Medulla oblongata (tissue), 1 donor: ENCODE measurements around the gene CIBAR2.

Experiments used
- DNase-seq: peaks from one replicate; pipeline ENCODE4 v3.0.0-alpha.2; 2015; ENCODE audit errors: extremely low spot score

The CIBAR2 gene

DNA sequence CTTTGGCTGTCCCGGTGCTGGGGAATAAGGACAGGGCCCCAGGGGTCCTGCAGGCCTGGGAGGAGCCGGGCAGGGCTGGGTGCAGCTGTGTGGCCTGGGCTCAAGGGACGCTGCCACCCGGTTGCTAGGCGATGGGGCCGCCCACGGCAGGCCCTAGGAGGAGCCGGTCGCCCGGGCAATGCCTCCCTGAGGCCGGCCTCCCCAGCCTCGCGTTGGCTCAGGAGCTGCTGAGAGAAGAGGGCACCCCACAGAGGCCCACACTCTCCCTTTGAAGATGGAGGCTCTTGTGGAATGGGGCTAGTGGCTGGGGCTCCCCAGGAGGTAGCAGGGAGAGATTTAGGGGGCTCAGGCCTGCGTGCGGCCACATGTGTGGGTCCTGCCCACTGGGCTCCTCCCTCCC lies at the start of gene CIBAR2:
Gene CIBAR2 (minus strand): TSS at position 109 of the 400 bp plus-strand sequence. CDS start 120 bp downstream, outside the sequence.
- no peak for DNase-seq

- no peak for DNase-seq
These were observed 47.1 kb upstream of the CIBAR2 start for GRCh38 chr16:85159179-85159980.

GRCh38 chr16:85158743-85159178 lies 46.5 kb upstream of the CIBAR2 start:
- no peak for DNase-seq

GRCh38 chr16:85157813-85158742 lies 45.8 kb upstream of the CIBAR2 start:
- peak; percentile 29 for DNase-seq

DNA sequence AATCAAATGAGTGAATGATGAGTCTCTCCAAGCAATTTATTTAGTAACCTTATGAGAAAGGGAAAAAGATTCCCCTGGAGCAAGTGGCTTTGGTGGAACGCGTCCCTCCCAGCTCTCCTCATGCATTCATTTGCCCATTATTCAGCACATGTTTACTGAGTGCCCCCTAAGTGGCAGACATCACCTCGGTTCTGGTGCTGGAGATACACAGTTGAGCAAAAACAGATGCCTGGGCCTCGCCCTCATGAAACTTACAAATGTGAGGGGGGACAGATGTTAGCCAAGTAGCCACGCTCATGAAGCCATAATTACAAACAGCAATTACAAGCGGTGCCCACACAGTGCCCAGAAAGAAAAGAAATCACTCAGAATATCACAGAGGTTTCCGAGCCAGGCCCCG lies 45.1 kb upstream of the CIBAR2 start:
- DNase-seq, result no peak

- no peak for DNase-seq
These were observed 44.6 kb upstream of the CIBAR2 start for GRCh38 chr16:85156869-85157268.

- no peak for DNase-seq
These were observed 44.2 kb upstream of the CIBAR2 start for GRCh38 chr16:85156440-85156839.

GRCh38 chr16:85153656-85154091 lies 41.4 kb upstream of the CIBAR2 start:
- DNase-seq, result no peak

DNA sequence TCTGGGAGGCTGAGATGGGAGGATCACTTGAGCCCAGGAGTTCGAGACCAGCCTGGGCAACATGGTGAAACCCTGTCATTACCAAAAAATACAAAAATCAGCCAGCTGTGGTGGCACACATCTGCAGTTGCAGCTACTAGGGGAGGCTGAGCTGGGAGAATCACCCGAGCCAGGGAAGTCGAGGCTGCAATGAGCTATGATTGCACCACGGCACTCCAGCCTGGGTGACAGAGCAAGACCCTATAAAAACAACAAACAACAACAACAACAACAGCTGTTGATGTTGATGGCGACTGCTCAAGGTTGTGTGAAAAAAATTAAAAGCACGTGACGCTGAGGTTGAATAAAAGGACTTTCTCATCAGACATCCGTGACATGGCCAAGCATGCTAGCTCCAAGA lies 40.8 kb upstream of the CIBAR2 start:
- no peak for DNase-seq

GRCh38 chr16:85152414-85153030 lies 40.2 kb upstream of the CIBAR2 start:
- no peak for DNase-seq

DNA sequence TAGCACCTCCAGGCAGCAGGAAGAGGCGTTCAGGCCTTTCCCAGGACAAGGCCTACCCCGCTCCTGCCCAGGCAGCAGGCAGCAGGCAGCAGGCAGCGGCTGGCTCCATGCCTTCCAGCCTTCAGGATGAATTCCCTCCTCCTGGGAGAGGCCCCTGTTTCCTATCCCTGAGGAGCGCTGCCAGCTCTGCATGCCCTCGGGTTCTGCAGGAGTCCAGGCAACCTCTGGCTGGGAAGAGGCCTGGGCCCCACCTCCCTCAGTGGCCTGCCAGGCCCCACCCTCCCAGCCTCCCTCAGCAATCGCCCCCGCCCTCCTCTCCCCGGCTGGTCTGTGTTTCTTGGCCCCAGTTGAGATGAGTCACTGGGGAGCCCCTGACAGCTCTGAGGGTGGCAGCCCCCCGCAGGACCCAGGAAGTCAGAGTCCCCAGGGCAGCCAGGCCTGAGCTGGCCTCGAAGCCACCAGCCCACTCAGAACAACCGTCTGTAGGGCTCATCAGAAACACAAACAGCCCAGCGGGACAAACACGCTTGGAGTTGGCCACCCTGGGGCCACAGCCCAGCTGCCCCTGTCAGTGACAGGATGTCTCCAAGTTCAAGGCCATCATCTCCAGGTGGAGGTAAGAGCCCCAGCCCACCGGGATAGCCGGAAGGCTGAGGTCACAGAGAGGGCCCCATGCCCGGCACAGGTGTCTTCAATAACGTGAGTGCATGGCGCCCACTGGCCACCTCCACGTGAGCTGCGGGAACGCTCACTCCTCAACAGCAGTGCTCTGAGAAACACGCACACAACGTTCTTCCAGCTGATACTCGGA lies 39.5 kb upstream of the CIBAR2 start:
- DNase-seq, result peak; percentile 79

GRCh38 chr16:85151079-85151602 lies 38.9 kb upstream of the CIBAR2 start:
- no peak for DNase-seq

DNA sequence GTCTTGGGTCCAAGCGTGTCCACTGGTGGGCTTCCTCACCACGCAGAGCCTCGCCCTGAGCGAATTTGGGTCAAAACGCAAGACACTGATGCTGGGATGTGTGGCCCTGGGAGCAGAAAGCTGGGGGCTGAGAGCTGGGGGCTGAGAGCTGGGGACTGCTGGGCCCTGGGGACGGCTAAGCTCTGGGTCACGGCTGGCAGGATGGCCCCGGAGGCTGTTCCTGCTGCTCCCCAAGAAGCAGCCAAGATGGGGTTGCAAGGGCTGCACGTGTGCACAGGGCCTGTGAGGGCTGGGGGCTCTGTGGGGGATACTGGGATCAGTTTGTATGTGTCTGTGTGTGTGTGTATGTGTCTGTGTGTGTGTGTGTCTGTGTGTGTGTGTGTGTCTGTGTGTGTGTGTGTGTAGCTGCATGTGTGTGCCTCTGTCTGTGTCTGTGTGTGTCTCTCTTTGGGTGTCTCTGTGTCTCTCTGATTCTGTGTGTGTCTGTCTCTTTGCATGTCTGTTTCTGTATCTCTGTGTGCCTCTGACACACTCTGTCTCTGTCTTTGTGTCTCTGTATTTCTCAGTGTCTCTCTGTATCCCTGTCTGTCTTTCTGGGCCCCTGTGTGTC lies 38.2 kb upstream of the CIBAR2 start:
- no peak for DNase-seq

DNA sequence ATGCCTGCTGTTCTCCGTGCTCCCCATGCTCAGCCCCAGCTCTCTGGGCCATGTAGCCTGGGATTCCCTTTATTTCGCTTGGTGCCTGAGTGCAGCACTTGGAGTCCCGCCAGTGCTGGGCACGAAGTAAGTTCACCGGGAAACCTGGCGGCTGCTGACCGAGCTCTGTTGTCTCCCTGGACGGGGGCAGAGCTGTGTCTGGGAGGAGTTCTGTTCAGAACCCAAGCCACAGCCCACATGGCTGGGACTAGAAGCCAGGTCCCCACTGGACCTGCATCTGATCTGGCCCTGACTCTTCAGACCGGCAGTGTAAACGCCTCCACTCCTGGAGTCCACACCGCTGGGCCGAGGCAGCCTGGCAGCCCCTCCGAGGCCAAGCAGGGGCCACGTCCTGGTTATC lies 37.5 kb upstream of the CIBAR2 start:
- DNase-seq, result peak; percentile 86

GRCh38 chr16:85148931-85149330 lies 36.7 kb upstream of the CIBAR2 start:
- DNase-seq, result no peak

GRCh38 chr16:85146922-85147651 lies 34.8 kb upstream of the CIBAR2 start:
- DNase-seq, result no peak

DNA sequence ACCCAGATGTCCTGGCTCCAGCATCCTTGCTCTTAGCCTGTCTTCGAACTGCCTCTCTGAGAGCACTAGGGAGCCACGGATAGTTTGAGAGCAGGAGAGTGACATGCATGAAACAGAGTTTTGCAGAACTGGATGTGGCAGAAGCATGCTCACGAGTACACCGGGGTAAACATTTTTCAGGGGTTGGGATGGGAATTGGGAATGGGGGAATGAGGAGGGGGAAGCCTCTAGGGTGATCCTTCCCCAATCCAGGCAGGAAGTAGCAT lies 34.2 kb upstream of the CIBAR2 start:
- no peak for DNase-seq

DNA sequence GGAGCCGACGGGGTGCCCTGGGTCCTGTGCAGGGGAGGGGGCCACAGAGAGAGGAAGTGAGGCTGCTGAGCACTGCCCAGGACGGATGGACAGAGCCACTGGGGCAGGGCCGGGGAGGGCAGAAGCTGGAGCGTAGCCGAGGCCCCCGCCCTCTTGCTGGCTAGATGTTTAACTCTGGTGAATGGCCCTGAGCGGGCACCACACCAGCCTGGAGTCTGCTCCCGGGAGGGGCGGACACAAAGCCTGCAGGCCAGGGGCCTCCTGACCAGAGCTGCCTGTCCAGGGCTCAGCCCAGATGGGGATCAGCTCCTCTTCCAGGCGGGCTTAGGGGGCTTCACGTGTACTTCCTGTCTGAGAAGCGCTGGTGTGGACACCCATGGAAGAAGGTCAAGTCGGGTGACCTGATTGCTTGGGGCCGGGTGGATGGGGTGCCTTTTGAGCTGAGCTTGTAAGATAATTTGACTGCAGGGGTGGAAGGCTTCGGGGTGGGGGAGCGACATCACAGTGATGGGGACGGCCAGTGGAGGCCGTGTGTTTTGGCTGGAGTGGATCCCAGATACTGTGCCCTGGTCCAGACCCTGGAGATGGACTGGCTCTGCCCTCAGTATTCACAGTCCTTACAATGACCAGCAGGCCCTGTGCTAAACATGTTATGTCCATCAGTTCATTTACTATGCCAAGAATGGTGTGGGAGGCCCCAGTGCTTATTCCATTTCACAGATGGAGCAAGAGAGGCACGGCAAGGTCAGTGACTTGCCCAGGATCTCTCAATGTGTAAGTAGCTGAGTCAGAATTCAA lies 33.7 kb upstream of the CIBAR2 start:
- no peak for DNase-seq

GRCh38 chr16:85145188-85145587 lies 32.9 kb upstream of the CIBAR2 start:
- no peak for DNase-seq
